ENCODE results near the gene COMMD7.
"Not testable (repeated sequence)": the region's sequence is repeated elsewhere in the genome, so short reads cannot be mapped to it uniquely, and the experiment has no call there.

The COMMD7 gene

GRCh38 chr20:32764005-32764960 is 21.0 kb upstream of the COMMD7 start:
- no peak for DNase-seq

DNA sequence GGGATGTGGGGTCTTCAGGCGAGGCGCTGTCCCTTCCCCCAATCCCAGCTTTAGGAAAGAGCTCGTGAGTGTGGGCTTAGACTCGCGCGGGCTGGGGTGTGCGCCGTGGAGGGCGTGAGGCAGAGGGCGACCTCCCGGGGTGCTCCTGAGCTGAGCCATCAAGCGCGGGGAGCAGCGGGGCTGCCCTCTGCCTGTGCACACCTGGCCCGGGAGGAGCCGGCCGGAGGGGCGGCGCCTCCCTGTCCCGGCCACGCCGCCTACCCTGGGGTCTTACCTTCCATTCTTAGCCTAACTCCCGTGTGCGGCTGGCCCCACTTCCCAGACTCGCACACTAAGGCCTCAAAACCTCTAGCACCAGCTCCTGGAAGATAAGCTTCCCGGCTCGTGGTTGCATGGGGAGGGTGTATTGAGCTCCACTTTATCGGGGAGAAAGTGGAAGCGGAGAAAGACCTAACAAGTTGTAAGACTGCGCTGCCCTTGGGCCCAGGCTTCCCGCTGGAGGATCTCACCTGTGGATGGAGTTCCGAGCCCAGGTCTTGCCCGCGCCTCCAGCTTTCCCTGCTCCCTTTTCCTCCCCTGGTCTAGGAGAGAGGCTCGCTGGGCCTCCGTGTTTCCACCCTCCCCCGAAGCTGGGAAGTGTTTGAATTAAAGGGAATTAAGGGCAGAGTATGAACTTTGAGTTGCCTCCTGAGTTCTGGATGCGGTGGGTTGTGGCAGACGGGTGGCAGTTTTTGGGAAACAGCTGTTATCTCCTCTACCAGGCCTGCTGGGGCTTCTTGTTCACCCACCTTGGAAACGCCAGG is 20.1 kb upstream of the COMMD7 start:
- no peak for DNase-seq

DNA sequence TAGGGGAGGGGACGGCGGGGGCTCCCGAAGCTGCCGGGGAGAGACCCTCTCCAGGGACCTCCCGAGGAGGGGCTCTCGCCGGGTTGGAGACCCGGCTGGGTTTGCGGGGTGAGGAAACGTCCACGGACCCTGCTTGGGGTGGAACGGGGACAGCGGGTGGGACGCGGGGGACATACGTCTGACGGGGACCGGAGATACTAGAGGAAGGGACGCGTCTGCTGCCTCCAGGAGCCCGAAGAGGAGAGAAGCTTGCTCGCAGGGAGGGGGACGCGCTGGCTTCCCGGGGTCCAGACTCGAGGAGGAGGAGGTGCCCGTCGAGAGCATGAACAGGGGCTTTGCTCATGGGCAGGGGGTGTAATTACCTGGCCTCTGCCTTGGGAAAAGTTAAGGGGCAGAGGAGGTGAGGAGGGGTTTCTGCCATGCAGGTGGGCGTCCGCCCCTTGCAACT is 19.5 kb upstream of the COMMD7 start:
- no peak for DNase-seq

- peak; percentile 26 for DNase-seq
These were observed 18.8 kb upstream of the COMMD7 start, which contains the start of gene DNMT3B for GRCh38 chr20:32761831-32762753. Gene DNMT3B, plus strand, starts transcription at chr20:32762385. Its CDS starts 17,939 bp downstream, at chr20:32780324.

- no peak for DNase-seq
These were observed 18.2 kb upstream of the COMMD7 start for GRCh38 chr20:32761417-32761830.

DNA sequence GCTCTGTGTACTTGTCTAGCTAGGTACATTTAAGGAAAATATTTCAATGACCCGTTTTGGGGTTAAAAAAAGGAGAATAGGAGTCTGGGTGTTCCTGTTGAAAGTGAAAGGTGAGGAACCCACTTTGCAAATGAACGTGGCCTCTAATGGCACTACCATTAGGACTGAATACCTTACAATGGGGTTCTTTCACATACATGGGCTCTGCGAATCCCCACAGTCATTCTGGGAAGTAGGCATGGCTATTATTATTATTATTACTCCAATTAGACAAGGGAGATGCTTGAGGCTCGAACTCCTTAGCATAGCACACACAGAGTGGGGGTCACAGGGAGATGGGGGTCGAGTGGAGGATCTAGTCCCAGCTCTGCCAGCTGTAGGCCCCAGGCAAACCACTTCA is 12.9 kb upstream of the COMMD7 start:
- no peak for DNase-seq

DNA sequence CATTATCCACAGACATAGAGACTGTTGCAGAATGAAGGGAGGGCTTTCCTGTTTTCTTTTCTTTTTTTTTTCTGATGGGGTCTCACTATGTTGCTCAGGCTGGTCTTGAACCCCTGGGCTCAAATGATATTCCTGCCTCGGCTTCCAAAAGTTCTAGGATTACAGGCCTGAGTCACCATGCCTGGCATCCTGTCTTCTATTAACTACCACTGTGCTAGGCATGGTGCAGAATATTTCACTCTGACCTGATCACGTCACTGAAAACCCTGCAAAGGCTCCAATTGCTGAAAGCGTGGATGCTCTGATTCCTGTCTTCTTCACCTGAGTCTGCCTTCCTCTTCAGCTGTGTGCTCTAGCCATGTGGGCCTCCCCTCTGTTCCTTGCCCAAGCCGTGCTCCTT is 10.5 kb upstream of the COMMD7 start:
- DNase-seq, result no peak

- no peak for DNase-seq
These were observed 9.4 kb upstream of the COMMD7 start for GRCh38 chr20:32752458-32753250.

GRCh38 chr20:32751702-32752457 is 8.6 kb upstream of the COMMD7 start:
- DNase-seq, result no peak

DNA sequence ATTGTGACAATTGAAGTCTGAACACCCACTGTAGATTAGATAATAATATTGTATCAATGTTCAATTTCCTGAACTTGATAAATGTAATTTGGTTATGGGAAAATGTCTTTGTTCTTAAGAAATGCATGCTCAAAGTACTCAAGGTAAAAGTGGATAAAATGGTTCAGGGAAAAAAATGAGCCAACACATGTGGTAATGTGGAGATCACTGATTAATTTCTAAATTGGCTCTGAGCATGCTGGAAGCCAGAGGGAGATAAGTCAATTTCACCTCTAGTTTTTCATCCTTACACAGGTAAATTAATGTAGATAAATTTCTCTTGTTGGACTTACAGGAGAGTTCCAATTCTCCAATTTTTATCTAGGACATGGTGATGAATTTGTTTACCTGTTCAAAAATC is 8.0 kb upstream of the COMMD7 start:
- DNase-seq, result no peak

DNA sequence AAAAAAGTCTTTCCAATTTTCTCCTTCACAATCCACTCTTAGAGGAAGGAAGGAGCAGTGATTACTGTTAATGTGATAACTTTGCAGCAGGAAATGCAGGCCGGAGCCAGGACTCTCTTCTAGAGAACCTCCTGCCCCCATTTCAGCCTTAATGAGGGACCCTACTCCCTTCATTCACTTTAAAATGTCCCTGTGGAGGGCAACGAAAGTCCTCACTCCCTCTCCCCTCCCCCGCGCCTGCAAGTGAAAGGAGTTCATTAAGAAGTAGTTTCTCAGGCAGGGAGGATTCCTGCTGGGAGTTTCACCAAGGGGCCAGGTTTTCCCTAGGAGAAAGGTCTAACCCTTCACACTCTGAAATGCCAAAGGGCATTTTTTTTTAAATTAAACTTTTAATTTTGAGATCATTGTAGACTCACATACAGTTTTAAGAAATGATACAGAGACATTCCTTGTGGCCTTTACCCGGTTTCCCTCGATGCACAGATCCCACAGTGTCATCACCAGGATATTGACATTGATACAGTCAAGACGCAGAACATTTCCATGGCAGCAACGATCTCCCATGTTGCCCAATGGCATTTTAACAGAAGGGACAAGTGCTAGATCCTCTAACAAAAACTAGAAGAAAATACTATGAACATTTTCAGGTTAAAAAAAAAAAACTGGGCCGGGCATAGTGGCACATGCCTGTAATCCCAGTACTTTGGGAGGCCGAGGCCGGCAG is 6.8 kb upstream of the COMMD7 start:
- no peak for DNase-seq

GRCh38 chr20:32742322-32743236 is 688 bp downstream of the COMMD7 start:
- no peak for DNase-seq

DNA sequence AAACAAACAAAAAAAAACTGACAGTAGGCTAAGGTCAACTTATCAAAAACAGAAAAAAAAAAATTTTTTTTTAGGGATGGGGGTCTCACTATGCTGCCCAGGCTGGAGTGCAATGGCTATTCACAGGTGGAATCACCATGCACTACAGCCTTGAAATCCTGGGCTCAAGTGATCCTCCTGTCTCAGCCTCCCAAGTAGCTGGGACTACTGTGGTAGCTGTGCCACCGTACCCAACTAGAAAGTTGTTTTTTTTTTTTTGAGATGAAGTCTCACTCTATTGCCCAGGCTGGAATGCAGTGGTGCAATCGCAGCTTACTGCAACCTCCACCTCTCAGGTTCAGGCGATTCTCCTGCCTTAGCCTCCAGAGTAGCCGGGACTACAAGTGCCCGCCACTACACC is 2.1 kb downstream of the COMMD7 start:
- no peak for DNase-seq

- DNase-seq, result no peak
These were observed 5.7 kb downstream of the COMMD7 start for GRCh38 chr20:32737371-32738223.

GRCh38 chr20:32731882-32732266 is 11.4 kb downstream of the COMMD7 start:
- no peak for DNase-seq

GRCh38 chr20:32729334-32729733 is 13.9 kb downstream of the COMMD7 start:
- DNase-seq, result not testable (repeated sequence)

GRCh38 chr20:32728435-32728834 is 14.8 kb downstream of the COMMD7 start:
- DNase-seq, result not testable (repeated sequence)

DNA sequence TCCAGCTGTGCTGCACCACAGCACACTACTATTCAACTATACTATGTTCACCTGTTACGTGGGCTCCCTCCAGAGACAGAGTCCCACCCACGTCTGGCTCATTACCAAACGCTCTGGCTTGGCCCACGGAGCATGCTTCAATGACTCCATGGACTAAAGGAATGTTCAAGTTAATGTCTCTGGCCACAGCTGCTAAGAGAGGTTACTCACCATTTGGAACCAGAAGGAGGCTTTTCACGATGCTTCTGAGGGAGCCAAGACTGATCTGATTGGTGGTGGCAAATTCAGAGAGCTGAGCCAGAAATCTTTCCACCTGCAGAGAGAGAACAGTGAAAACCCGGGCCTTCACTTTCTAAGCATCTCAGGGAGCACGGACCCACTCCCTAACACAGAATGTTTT is 15.6 kb downstream of the COMMD7 start:
- DNase-seq, result no peak
